H9 (cell line): ENCODE measurements around the gene MIR17HG. TPM values are rescaled to one million over a fixed set of nuclear protein-coding genes. Genes with fewer than 3 reads are reported as not detected.

ENCODE experiments used
- DNase-seq: peaks from one replicate; pipeline ENCODE4 v3.0.0-alpha.2; 2017
- H2AFZ ChIP-seq: one replicate; pipeline ENCODE4 v1.6.1; 2013; ENCODE audit warnings: mild to moderate bottlenecking, low read length, control low read depth, moderate library complexity
- H2AK5ac ChIP-seq: 2 replicates; pipeline ENCODE4 v1.6.1; 2013; ENCODE audit warnings: low read length, control low read depth, mixed read lengths; ENCODE audit not compliant: insufficient read length
- H2BK120ac ChIP-seq: one replicate; pipeline ENCODE4 v1.6.1; 2013; ENCODE audit warnings: low read depth, mild to moderate bottlenecking, low read length, control low read depth, inconsistent platforms; ENCODE audit not compliant: poor library complexity, severe bottlenecking
- H2BK12ac ChIP-seq: 2 replicates; pipeline ENCODE4 v1.6.1; 2013; ENCODE audit warnings: low read length, control low read depth, mixed read lengths, low read depth; ENCODE audit not compliant: insufficient read length
- H2BK15ac ChIP-seq: 2 replicates; pipeline ENCODE4 v1.6.1; 2013; ENCODE audit warnings: low read depth, low read length, control low read depth
- H2BK20ac ChIP-seq: one replicate; pipeline ENCODE4 v1.6.1; 2013; ENCODE audit warnings: low read depth, mild to moderate bottlenecking, low read length, control low read depth, inconsistent platforms; ENCODE audit not compliant: poor library complexity, severe bottlenecking
- H2BK5ac ChIP-seq: 2 replicates; pipeline ENCODE4 v1.6.1; 2013; ENCODE audit warnings: low read length, control low read depth, mixed read lengths; ENCODE audit not compliant: insufficient read length
- H3K14ac ChIP-seq: 2 replicates; pipeline ENCODE4 v1.6.1; 2013; ENCODE audit warnings: low read length, control low read depth; ENCODE audit not compliant: insufficient read depth
- H3K18ac ChIP-seq: 2 replicates; pipeline ENCODE4 v1.6.1; 2013; ENCODE audit warnings: low read depth, mild to moderate bottlenecking, mixed read lengths, low read length, control low read depth; ENCODE audit not compliant: insufficient read length
- H3K23ac ChIP-seq: 2 replicates; pipeline ENCODE4 v1.6.1; 2013; ENCODE audit warnings: low read length, control low read depth, mixed read lengths, low read depth; ENCODE audit not compliant: insufficient read length
- H3K23me2 ChIP-seq: 2 replicates; pipeline ENCODE4 v1.6.1; 2013; ENCODE audit warnings: low read depth, mild to moderate bottlenecking, mixed read lengths, low read length, control low read depth; ENCODE audit not compliant: insufficient read length, poor library complexity, severe bottlenecking
- H3K27ac ChIP-seq: 2 replicates; pipeline ENCODE4 v1.5.1; 2013; ENCODE audit warnings: low read length, control low read depth, mixed read lengths, low read depth; ENCODE audit not compliant: insufficient read length
- H3K27me3 ChIP-seq: 2 replicates; pipeline ENCODE4 v1.6.1; 2013; ENCODE audit warnings: low read length, control low read depth, inconsistent platforms; ENCODE audit not compliant: insufficient read depth
- H3K4ac ChIP-seq: 2 replicates; pipeline ENCODE4 v1.6.1; 2013; ENCODE audit warnings: low read depth, mild to moderate bottlenecking, control low read depth, inconsistent platforms, low read length, moderate library complexity
- H3K4me1 ChIP-seq: 2 replicates; pipeline ENCODE4 v1.6.1; 2013; ENCODE audit warnings: low read length, control low read depth, inconsistent platforms; ENCODE audit not compliant: insufficient read depth
- H3K4me2 ChIP-seq: 2 replicates; pipeline ENCODE4 v1.6.1; 2013; ENCODE audit warnings: low read length, control low read depth, mixed read lengths; ENCODE audit not compliant: insufficient read length, insufficient read depth
- H3K56ac ChIP-seq: 2 replicates; pipeline ENCODE4 v1.6.1; 2013; ENCODE audit warnings: low read depth, mild to moderate bottlenecking, mixed read lengths, low read length, control low read depth; ENCODE audit not compliant: insufficient read length
- H3K79me1 ChIP-seq: 2 replicates; pipeline ENCODE4 v1.6.1; 2013; ENCODE audit warnings: low read depth, mild to moderate bottlenecking, moderate library complexity, low read length, control low read depth, inconsistent platforms; ENCODE audit not compliant: insufficient read depth, poor library complexity, severe bottlenecking
- H3K79me2 ChIP-seq: 2 replicates; pipeline ENCODE4 v1.6.1; 2013; ENCODE audit warnings: low read length, control low read depth, inconsistent platforms; ENCODE audit not compliant: insufficient read depth
- H3K9ac ChIP-seq: 2 replicates; pipeline ENCODE4 v1.6.1; 2013; ENCODE audit warnings: low read length, control low read depth, mixed read lengths; ENCODE audit not compliant: insufficient read length; ENCODE audit errors: extremely low read depth
- H3K9me3 ChIP-seq: one replicate; pipeline ENCODE4 v1.6.1; 2013; ENCODE audit warnings: low read depth, low read length, inconsistent platforms; ENCODE audit not compliant: control insufficient read depth
- H3T11ph ChIP-seq: one replicate; pipeline ENCODE4 v1.6.1; 2013; ENCODE audit warnings: mild to moderate bottlenecking, low read length, control low read depth, inconsistent platforms
- H4K20me1 ChIP-seq: one replicate; pipeline ENCODE4 v1.6.1; 2013; ENCODE audit not compliant: control insufficient read depth, insufficient read length, insufficient read depth
- H4K5ac ChIP-seq: 2 replicates; pipeline ENCODE4 v1.6.1; 2013; ENCODE audit warnings: low read depth, mild to moderate bottlenecking, mixed read lengths, low read length, control low read depth; ENCODE audit not compliant: insufficient read length
- H4K8ac ChIP-seq: replicated peaks from 2 replicates; pipeline ENCODE4 v1.6.1; 2013; ENCODE audit warnings: low read length, control low read depth, mixed read lengths, low read depth; ENCODE audit not compliant: insufficient read length
- H4K91ac ChIP-seq: 2 replicates; pipeline ENCODE4 v1.6.1; 2013; ENCODE audit warnings: low read depth, mild to moderate bottlenecking, moderate library complexity, mixed read lengths, low read length, control low read depth; ENCODE audit not compliant: insufficient read length
- H3K27ac Mint-ChIP-seq, 3 experiments: 2 replicates in 2 of 3; 3 replicates in 1 of 3; pipeline ENCODE4 v1.8.0; 2020 to 2021; ENCODE audit warnings: mixed read lengths in 3 of 3, mild to moderate bottlenecking in 1 of 3, moderate library complexity in 1 of 3
- H3K27me3 Mint-ChIP-seq: 2 replicates; pipeline ENCODE4 v1.8.0; 2021; ENCODE audit warnings: low read depth, mild to moderate bottlenecking, moderate library complexity, mixed read lengths
- H3K36me3 Mint-ChIP-seq, 3 experiments: 2 replicates in 2 of 3; 3 replicates in 1 of 3; pipeline ENCODE4 v1.8.0; 2020 to 2021; ENCODE audit warnings: low read depth in 3 of 3, mixed read lengths in 3 of 3; ENCODE audit not compliant: insufficient read depth in 1 of 3
- H3K4me1 Mint-ChIP-seq, 2 experiments: 2 replicates each; pipeline ENCODE4 v1.8.0; 2020; ENCODE audit warnings: mixed read lengths in 2 of 2
- H3K4me3 Mint-ChIP-seq, 2 experiments: 2 replicates in 1 of 2; 3 replicates in 1 of 2; pipeline ENCODE4 v1.8.0; 2020 to 2021; ENCODE audit warnings: mild to moderate bottlenecking in 2 of 2, mixed read lengths in 2 of 2, moderate library complexity in 1 of 2
- H3K9me3 Mint-ChIP-seq, 2 experiments: 2 replicates in 1 of 2; 3 replicates in 1 of 2; pipeline ENCODE4 v1.8.0; 2020; ENCODE audit warnings: mild to moderate bottlenecking in 2 of 2, mixed read lengths in 2 of 2, moderate library complexity in 1 of 2
- CTCF ChIP-seq: fragments of 200-600 bp; sonication (generic); conservative IDR thresholded peaks from 3 replicates; pipeline ENCODE4 v1.8.0; 2021; ENCODE audit warnings: antibody characterized with exemption, mild to moderate bottlenecking
- WGBS: extraction: QIAGEN DNeasy Blood & Tissue Kit; methylation state at CpG from one replicate; pipeline ENCODE4 v1.1.7; 2013; ENCODE audit warnings: missing lambda C conversion rate, low lambda C conversion rate, mixed read lengths; ENCODE audit not compliant: insufficient read length; ENCODE audit errors: extremely low coverage; 5-methylcytosine and 5-hydroxymethylcytosine counted together
- total RNA-seq: library from RNA; stranded (reverse); gene quantifications from 2 replicates; pipeline ENCODE4 v1.2.1, GENCODE V29; 2021

Gene MIR17HG
- total RNA-seq, 1 experiment from 2014 or later: 38.7 TPM

GRCh38 chr13:91302111-91302510 is 45.4 kb upstream of the MIR17HG start:
- no peak overlapping the region for H3K18ac ChIP-seq
- no peaks in the 10 kb centered on the region for H3K27me3 ChIP-seq
- H3K27ac ChIP-seq: no peak overlapping the region
- H3K4me2 ChIP-seq: no peak overlapping the region
- no peak overlapping the region for H2BK5ac ChIP-seq
- H2AFZ ChIP-seq: no peak overlapping the region
- H3K27ac Mint-ChIP-seq: no peak overlapping the region
- H2BK120ac ChIP-seq: no peak overlapping the region
- no peaks in the 10 kb centered on the region for H3K36me3 Mint-ChIP-seq
- H3K23me2 ChIP-seq: no peaks in the 10 kb centered on the region
- H3K79me2 ChIP-seq: no peaks in the 10 kb centered on the region
- no peak overlapping the region for H3T11ph ChIP-seq
- no peak overlapping the region for H4K8ac ChIP-seq
- H4K91ac ChIP-seq: no peak overlapping the region
- WGBS: 100% methylated on average over 1 of the region's 1 CpG
- no peak overlapping the region for H2BK20ac ChIP-seq
- no peak overlapping the region for H3K23ac ChIP-seq
- no peaks in the 10 kb centered on the region for H4K20me1 ChIP-seq
- H3K56ac ChIP-seq: no peak overlapping the region
- TF ChIP-seq CTCF: no peak
- no peaks in the 10 kb centered on the region for H3K4me1 Mint-ChIP-seq
- no peak overlapping the region for H3K14ac ChIP-seq
- H3K79me1 ChIP-seq: no peaks in the 10 kb centered on the region
- H3K4ac ChIP-seq: no peak overlapping the region
- no peak overlapping the region for H3K4me3 Mint-ChIP-seq
- DNase-seq: no peak
- no peak overlapping the region for H2BK15ac ChIP-seq
- no peaks in the 10 kb centered on the region for H3K9me3 ChIP-seq
- no peaks in the 10 kb centered on the region; the same call in 1 of the 2 replicates for H3K27me3 Mint-ChIP-seq
- no peaks in the 10 kb centered on the region for H3K9me3 Mint-ChIP-seq
- no peak overlapping the region for H3K9ac ChIP-seq
- H3K4me1 ChIP-seq: no peaks in the 10 kb centered on the region
- no peak overlapping the region for H2AK5ac ChIP-seq
- no peak overlapping the region for H4K5ac ChIP-seq
- no peak overlapping the region for H2BK12ac ChIP-seq
